HG03025 (cell line): Measurements from ENCODE around the gene WDR38.
A peak's percentile ranks its signal among the peaks of the same experiment; 100 is the strongest.

Experiments
- ATAC-seq: cut with Tn5 transposase; IDR thresholded peaks from one replicate; pipeline ENCODE4 v1.9.1; 2021; ENCODE audit warnings: mild to moderate bottlenecking, moderate library complexity; ENCODE audit not compliant: unreplicated experiment, low FRiP score

WDR38 gene, protein sequence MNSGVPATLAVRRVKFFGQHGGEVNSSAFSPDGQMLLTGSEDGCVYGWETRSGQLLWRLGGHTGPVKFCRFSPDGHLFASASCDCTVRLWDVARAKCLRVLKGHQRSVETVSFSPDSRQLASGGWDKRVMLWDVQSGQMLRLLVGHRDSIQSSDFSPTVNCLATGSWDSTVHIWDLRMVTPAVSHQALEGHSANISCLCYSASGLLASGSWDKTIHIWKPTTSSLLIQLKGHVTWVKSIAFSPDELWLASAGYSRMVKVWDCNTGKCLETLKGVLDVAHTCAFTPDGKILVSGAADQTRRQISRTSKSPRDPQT

DNA sequence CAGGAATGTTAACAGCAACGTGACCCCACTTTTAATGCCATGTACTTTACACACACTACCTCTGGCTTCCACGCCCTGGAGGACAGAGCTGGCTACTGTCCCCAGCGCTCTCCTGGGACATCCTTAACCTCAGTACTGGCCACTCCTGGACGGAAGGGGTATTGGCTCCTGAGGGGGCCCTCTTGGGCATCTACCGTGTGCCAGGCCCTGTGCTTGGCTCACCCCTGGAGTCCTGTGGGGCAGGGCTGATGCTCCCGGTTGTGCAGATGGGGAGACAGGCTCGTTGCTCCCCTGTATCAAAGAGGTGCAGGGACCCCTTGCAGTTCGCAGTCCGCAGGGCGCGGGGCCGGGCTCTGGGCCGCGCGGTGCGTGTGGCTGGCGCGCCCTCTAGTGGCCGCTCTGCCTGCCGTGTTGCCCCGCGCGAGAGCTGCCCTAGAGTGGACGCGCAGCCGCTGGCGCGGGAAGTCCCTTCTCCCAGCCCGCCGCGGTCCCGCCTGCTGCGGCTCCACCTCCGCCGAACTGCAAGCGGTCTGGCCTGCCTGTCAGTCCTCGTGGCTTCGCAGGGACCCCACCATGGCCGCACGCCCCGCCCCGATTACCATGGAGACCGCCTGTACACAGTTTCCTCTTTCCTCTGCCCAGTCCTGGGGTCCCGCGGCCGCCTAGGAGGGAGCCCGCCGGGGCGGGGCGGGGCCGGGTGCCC is at the start of gene WDR38:
TSS of gene WDR38 (plus strand) at position 632 of the 703 bp plus-strand sequence. CDS start 72 bp downstream, outside the sequence.
- ATAC-seq = peak; percentile 65

DNA sequence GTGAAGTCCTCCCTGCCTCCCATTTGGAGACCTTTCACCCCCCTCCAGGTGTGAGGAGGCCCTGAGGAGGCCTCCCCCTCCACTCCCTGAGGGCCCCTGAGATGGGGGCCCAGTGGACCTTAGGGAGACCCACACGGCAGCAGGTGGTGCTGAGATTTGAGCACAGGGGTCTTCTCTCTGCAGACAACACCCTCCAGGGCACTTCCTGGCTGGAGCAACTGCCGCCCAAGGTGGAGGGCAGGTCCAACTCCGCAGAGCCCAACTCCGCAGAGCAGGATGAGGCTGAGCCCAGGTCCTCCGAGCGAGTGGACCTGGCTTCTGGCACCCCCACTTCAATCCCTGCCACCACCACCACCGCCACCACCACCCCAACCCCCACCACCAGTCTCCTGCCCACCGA is 49.3 kb upstream of the WDR38 start:
- ATAC-seq = no peak

DNA sequence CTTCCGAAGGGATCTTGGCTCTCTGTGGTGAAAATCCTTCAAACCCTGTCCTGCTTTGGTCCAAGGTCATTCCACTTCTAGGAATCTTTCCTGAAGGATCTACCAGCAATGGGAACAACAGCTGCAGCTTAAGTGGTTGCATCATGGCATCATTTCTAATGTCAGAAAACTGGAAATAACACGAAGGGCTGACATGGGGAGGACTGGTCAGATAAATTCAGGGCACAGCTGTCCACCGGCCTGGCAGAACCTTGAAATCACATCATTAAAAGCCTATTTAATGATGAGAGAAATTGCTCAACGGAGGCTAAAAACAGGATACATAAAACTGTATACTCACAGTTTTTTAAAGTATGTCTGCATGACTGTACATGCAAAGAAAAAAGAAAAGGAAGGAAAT is 48.1 kb upstream of the WDR38 start:
- no peak for ATAC-seq

DNA sequence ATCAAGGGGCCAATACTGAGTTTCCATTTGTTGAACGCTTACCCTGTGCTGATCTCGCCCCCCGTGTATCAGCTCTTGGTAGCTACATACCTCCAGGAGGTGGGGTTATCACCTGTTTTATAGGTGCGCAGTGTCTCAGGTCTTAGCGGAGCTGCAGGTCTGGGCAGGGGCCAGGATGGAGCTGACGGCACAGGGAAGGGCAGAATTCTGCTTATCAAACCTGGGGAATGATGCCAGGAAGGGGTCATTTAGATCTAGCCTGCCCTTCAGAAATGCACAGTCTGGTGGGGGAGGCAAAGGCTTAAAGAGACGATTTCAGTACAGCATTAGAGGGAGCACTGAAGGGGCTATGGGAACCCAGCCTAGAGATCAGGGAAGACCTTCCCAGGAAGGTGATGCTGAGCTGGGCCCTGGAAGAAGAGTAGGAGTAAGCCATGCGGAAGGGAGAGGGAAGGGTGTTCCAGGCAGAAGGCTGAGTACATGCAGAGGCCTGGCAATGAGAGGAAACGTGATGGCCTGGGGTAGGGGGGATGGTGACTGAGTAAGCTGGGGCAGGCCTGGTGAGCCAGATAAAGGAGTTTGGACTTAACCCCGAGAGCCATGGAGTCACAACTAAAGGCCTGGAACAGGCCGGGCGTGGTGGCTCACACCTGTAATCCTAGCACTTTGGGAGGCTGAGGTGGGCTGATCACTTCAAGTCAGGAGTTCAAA is 44.9 kb upstream of the WDR38 start:
- no peak for ATAC-seq

DNA sequence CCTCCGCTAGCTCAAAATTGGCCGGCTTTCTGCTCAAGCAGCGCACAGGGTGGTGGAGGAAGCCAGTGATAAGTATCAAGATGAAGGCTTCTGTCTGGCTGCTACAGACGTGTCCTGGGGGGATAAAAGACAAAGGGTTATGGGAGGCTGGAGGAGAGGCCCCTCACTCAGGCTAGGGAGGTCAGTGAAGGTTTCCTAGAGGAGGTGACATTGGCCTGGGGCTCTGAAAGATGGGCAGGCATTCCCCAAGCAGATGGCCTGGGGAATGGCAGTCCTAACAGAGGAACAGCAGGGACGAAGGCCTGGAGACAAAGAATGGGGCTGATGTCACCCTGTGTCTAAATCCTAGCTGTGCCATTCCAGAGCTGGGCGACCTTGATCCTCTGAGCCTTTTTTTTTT is 44.0 kb upstream of the WDR38 start:
- ATAC-seq = no peak

DNA sequence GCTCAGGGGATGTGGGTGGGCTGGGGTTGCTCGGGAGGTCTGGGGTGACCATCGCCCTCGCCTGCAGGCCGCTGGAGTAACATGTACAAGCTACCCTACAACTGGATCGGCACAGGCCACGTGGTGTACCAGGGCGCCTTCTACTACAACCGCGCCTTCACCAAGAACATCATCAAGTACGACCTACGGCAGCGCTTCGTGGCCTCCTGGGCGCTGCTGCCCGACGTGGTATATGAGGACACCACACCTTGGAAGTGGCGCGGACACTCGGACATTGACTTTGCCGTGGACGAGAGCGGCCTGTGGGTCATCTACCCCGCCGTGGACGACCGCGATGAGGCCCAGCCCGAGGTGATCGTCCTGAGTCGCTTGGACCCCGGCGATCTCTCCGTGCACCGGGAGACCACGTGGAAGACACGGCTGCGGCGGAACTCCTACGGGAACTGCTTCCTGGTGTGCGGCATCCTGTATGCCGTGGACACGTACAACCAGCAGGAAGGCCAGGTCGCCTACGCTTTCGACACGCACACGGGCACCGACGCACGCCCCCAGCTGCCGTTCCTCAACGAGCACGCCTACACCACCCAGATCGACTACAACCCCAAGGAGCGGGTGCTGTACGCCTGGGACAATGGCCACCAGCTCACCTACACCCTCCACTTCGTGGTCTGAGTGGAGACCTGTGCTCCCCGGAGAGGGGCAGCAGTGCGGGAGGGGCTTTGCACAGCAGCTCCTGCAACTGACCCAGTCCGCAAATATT is 43.3 kb upstream of the WDR38 start:
- ATAC-seq = no peak

DNA sequence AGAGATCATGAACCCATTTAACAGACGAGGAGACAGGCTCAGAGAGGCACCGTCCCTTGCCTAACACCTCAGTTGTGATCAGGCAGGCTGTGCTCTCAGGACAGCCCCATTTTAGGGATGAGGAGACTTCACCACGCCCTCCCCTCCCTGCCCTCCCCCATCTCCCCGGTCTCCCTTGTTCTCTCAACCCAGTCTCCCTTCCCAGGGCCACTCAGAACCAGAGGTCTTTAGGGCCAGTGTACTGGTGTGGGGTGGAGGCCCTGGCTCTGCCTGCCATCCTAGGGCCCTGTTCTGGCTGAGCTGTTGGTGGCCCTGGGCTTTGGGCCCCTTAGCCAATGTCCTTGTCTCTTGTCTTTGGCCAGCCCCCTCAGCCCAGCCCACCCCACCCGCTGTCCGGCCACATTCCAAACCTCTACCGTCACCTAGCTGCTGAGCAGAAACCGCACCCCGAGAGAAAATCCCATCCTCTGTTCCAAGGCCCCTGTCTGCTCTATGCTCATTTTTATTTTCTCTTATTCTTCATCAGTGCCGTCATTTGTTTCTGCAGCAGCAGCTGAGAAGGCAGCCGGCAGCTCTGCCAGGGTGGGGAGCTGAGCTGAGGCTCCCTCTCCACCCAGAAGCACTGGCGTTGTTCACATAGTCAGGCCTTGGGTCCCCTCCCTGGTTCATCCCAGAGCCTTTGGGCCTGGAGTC is 42.5 kb upstream of the WDR38 start:
- no peak for ATAC-seq

DNA sequence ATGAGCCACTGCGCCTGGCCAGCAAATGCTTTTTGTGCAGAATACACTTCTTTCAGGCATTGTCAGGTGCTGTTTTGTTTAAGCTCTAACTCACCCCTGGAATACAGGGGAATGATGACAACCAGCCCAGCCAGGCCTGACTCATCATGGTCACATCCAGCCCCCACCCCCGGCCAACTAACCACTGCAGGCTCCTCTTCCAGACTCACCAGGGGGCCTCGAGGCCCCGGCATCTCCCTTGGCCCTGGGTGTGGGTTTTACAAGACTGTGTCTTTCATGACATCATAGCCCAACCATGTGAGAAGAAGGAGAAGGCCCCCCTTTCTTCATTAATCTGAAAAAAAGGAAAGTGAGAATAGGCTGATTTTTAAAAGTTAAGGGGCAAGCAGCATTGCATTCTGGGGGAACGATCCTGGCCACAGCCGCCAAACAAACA is 40.8 kb upstream of the WDR38 start:
- ATAC-seq = no peak

DNA sequence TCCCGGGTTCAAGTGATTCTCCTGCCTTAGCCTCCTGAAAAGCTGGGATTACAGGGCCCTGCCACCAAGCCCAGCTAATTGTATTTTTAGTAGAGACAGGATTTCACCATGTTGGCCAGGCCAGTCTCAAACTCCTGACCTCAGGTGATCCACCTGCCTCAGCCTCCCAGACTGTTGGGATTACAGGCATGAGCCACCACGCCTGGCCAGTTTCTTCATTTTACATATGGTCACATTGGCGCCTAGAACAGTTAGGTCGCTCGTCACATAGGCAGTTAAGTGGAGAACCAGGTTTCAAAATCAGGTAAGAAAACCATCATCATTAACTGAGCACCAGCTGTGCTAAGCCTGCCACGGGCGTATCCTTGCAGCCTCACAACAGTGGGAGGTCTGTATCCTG is 40.2 kb upstream of the WDR38 start:
- no peak for ATAC-seq

DNA sequence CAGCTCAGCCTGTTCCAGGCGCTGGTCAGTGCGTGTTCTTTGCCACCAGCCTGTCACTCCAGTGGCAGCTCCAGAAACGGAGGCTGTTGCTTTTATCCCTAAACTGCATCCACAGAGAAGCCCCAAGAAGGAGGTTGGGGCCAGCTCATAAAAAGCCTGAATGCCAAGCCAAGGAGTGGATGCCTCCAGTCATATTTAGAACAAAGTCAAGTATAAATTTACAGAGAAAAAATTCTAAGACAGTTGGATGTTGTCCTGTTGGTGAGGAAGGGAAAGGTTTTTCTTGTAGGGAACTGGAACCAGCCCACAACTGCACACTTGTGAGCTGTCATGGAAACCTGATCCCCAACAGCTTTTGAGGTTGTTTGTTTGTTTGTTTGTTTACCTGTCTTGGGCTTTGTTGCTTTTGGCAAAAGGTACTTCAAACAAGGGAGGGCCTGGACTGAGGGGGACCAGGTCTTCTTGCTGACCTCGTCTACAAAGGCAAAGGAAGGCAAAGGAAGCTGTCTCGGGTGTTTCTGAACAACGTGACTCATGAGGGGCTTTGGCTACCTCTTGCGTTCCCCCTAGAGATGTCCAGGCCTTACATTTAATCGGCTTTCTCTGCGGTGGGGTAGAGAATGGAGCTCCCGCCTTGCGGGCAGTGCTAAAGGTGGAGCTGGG is 39.6 kb upstream of the WDR38 start:
- no peak for ATAC-seq

DNA sequence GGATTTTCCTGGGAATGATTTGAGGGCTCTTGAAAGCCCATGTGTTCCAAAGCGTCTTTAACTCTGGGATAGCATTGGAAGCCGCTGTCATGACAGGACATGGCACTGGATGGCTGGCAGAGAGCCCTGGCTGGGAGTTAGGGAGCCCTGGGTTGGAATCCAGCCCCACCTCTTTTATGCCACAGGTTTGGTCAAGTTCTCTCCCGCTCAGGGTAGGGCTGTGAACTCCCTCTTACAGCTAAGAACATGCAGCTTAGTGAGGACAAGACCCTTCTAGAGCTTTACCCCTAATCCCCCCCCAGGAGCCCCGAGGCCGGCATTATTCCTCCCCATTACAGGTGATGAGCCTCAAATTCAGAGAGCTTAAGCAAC is 39.1 kb upstream of the WDR38 start:
- no peak for ATAC-seq

DNA sequence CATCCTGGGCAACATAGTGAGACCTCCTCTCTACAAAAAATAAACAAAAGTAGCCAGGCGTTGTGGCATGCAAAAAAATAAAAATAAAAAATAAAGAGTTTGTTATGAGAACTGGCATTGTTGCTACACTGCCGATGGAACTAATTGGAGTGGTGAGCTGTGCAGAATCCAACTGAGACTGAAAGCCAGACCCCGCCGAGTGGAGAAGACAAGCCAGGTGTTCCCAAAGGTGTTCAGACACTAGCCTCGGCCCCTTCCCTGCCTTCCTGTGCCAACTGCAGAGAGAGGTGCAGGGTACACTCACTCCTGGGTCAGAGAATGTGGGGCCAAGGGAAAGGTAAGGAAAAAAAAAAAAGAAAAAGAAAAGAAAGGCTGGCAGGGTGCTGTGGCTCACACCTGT is 37.7 kb upstream of the WDR38 start:
- ATAC-seq = no peak

DNA sequence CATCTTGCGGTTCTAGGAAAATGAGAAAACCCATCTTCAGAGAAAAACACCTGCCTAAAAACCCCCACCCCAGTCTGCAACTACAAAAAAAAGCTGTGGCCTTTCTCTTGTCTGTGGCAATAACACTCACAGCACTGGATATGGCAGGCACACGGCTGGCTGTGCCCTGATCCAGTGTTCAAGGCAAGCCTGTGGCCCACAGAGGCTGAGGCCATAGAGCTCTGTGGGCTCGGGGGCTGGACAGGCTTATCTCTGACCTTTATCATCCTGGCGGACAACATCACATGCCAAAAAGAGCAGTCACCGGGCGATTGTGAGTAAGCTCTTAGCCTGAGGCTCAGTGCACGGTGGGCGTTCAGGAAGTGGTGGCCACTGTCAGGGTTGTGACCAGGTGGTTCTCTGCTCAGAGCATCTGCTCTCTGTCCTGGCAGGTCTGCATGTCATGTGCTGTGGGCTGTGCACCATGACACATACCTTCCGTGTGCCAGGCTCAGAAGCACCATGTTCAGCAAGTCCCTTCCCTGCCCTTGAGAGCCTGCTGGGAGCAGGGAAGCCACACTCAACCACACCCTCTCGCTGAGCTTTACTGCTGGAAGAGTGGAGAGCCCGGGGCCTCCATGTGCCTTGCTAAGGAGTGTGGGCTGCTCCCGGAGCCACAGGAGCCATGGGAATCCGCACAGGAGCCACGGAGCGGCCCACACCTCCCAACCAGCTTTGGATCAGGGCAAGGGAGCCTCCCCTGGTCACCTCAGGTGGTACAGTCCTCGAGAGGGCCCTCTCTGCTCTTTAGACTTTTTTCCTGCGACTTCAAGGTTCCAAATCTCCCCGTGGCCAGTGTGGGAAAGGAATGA is 34.6 kb upstream of the WDR38 start:
- ATAC-seq = no peak

DNA sequence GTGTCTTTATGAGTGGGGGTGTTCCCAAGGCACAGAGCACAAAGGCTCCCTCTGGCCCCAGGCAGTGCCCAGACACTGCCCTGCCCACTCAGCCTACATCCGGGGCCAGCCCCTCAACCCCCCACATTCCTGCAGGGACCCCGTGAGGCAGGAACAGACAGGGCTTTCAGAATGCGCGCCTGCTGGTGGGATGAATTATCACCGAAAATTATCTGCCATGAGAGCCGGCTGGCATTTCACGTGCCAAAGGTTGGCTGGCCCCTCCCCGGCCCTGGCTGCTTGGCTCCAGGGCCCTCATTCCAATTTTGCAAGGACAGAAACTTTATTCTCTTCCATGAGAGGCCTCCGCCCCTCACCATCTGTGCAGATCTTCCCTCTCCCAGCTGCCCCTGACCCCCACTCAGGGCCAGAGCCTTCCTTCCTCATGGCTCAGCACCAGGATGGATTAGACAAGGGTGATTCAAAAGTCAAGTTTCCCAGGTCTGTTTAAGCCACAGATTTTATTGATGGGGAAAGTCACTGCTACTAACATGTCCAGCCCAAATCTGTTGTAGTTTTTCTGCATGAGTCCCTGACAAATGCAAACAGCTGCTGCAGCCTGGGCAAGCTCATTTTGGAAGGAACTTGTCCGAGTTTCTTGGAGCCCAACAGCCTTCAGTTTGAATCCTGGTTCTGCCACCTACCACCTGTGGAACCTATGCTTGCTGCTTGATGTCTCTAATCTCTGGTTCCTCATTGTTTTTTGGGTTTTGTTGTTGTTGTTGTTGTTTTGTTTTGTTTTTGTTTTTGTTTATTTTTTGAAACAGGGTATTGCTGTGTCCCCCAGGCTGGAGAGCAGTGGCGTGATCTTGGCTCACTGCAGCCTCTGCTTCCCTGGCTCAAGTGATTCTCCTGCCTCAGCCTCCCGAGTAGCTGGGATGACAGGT is 32.3 kb upstream of the WDR38 start:
- no peak for ATAC-seq

DNA sequence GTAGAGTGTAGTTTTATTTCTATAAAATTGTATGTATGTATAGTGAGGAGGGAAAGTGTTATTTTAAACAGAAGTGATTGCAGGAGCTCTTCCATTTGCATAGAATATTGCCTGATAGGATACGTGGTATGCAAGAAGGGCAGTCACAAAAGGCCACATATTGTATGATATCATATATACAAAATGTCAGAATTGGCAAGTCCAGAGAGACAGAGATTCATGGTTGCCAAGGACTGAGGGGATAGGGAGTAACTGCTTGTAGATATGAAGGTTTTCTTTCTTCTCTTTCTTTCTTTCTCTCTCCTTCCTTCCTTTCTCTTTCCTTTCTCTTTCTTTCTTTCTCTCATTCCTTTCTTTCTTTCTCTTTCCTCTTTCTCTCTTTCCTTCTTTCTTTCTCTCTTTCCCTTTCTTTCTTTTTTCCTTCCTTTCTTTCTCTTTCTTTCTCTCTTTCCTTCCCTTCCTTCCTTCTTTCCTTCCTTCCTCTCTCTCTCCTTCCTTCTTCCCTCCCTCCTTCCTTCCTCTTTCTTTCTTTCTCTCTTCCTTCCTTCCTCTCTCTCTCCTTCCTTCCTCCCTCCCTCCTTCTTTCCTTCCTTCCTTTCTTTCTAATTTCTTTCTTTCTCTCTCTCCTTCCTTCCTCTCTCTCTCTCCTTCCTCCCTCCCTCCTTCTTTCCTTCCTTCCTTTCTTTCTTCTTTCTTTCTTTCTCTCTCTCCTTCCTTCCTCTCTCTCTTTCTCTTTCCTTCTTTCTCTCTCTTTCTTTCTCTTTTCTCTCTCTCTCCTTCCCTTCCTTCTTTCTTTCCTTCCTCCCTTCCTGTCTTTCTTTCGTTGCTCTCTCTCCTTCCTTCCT is 24.5 kb upstream of the WDR38 start:
- ATAC-seq = no peak

DNA sequence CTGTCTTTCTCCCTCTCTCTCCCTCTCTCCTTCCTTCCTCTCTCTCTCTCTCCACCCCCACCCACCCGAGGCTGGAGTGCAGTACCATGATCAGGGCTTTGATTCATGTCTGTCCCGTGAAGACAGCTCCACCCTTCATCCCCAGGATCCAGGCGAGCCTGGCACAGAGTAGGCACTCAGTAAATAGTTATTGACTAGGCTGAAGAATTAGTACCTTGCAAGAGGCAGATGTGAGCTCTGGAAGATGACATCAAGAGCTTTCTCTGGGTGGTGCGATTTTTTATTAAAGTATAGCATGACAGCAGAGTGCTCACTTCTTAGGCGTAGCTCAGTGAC is 24.0 kb upstream of the WDR38 start:
- no peak for ATAC-seq

DNA sequence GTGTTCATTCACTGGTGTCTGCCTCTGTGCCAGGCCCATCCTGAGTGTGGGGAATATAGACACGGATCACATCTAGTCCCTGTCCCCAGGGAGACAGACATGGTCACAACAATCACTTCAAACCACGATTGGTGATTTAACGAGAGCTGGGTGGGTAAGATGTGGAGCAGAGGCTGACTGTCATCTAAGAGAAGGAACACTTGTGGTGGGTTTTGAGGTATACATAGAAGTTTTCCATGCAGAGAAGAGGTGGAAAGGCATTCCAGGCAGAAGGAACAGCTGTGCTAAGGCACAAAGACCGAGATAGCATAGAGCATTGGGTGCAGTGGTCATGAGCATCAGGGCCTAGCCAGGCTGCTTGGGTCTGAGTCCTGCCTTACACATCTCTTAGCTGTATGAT is 22.7 kb upstream of the WDR38 start:
- no peak for ATAC-seq
